Measurements from ENCODE around the gene SLC47A2.

Gene SLC47A2

GRCh38 chr17:19759568-19760549 lies 43.5 kb upstream of the SLC47A2 start:
- DNase-seq (ENCODE audit: low read depth) = no peak
- H3K4me3 ChIP-seq (ENCODE audit: control insufficient read depth, low read depth, low read length) = no peak overlapping the region
- TF ChIP-seq CTCF (conservative IDR thresholded peaks at IDR 0.05; ENCODE audit: control insufficient read depth, insufficient read depth, low read depth, low read length) = no peak

GRCh38 chr17:19757536-19758180 lies 41.3 kb upstream of the SLC47A2 start:
- H3K4me3 ChIP-seq (ENCODE audit: control insufficient read depth, low read depth, low read length) = no peak overlapping the region
- DNase-seq (ENCODE audit: low read depth) = no peak
- TF ChIP-seq CTCF (conservative IDR thresholded peaks at IDR 0.05; ENCODE audit: control insufficient read depth, insufficient read depth, low read depth, low read length) = no peak

- no peak overlapping the region for H3K4me3 ChIP-seq (ENCODE audit: control insufficient read depth, low read depth, low read length)
- no peak for DNase-seq (ENCODE audit: low read depth)
- TF ChIP-seq CTCF (conservative IDR thresholded peaks at IDR 0.05; ENCODE audit: control insufficient read depth, insufficient read depth, low read depth, low read length) = no peak
Observed at GRCh38 chr17:19756546-19756945, 40.2 kb upstream of the SLC47A2 start.

- no peak overlapping the region for H3K4me3 ChIP-seq (ENCODE audit: control insufficient read depth, low read depth, low read length)
- no peak for TF ChIP-seq CTCF (conservative IDR thresholded peaks at IDR 0.05; ENCODE audit: control insufficient read depth, insufficient read depth, low read depth, low read length)
- no peak for DNase-seq (ENCODE audit: low read depth)
Observed at GRCh38 chr17:19755821-19756510, 39.6 kb upstream of the SLC47A2 start.

GRCh38 chr17:19755392-19755791 lies 39.0 kb upstream of the SLC47A2 start:
- no peak for TF ChIP-seq CTCF (conservative IDR thresholded peaks at IDR 0.05; ENCODE audit: control insufficient read depth, insufficient read depth, low read depth, low read length)
- no peak for DNase-seq (ENCODE audit: low read depth)
- no peak overlapping the region for H3K4me3 ChIP-seq (ENCODE audit: control insufficient read depth, low read depth, low read length)

GRCh38 chr17:19753661-19754463 lies 37.5 kb upstream of the SLC47A2 start:
- TF ChIP-seq CTCF (conservative IDR thresholded peaks at IDR 0.05; ENCODE audit: control insufficient read depth, insufficient read depth, low read depth, low read length) = peak; percentile 14
- no peak for DNase-seq (ENCODE audit: low read depth)
- H3K4me3 ChIP-seq (ENCODE audit: control insufficient read depth, low read depth, low read length) = no peak overlapping the region

All from fibroblast of mammary gland (primary cell).